H1 (cell line): Measurements from ENCODE around the gene NEU4.

Experiments
- CEBPB ChIP-seq: IDR thresholded peaks from 2 replicates; pipeline ENCODE4 v1.6.1; 2012; ENCODE audit warnings: low read depth, low read length
- EP300 ChIP-seq, 2 experiments: IDR thresholded peaks; 1 replicate in 1 of 2; 2 replicates in 1 of 2; pipeline ENCODE4 v1.6.1; 2011 to 2012; ENCODE audit warnings: low read depth in 2 of 2, low read length in 2 of 2, mild to moderate bottlenecking in 2 of 2, borderline replicate concordance in 1 of 2, inconsistent platforms in 1 of 2, moderate library complexity in 1 of 2
- EZH2 ChIP-seq: fragments of 200-600 bp; sonication (generic); IDR thresholded peaks from 2 replicates; pipeline ENCODE4 v1.7.1; 2012; ENCODE audit warnings: low read depth, mild to moderate bottlenecking, moderate library complexity, low read length, inconsistent platforms; ENCODE audit not compliant: severe bottlenecking
- POLR2A ChIP-seq, 2 experiments: IDR thresholded peaks; 1 replicate in 1 of 2; 2 replicates in 1 of 2; pipeline ENCODE4 v1.6.1; 2011; ENCODE audit warnings: low read depth in 2 of 2, low read length in 2 of 2, mild to moderate bottlenecking in 2 of 2; ENCODE audit errors: control extremely low read depth in 1 of 2
- POLR2AphosphoS5 ChIP-seq: IDR thresholded peaks from 2 replicates; pipeline ENCODE4 v1.6.1; 2011; ENCODE audit warnings: low read depth, low read length
- RFX5 ChIP-seq: IDR thresholded peaks from 2 replicates; pipeline ENCODE4 v1.6.1; 2011; ENCODE audit warnings: low read depth, low read length, improper control_type of control experiment, borderline replicate concordance
- YY1 ChIP-seq: IDR thresholded peaks from 2 replicates; pipeline ENCODE4 v1.6.1; 2011; ENCODE audit warnings: low read depth, mild to moderate bottlenecking, low read length
- TF ChIP-seq, protein P1 (sequence below), 3 experiments: IDR thresholded peaks; 1 replicate in 2 of 3; 2 replicates in 1 of 3; pipeline versions ENCODE4 v1.5.1 to v1.6.1; 2011; ENCODE audit warnings: low read length in 3 of 3, mild to moderate bottlenecking in 3 of 3, inconsistent platforms in 2 of 3, low read depth in 1 of 3, moderate library complexity in 1 of 3; ENCODE audit not compliant: insufficient read depth in 1 of 3; ENCODE audit errors: control extremely low read depth in 1 of 3

DNA sequence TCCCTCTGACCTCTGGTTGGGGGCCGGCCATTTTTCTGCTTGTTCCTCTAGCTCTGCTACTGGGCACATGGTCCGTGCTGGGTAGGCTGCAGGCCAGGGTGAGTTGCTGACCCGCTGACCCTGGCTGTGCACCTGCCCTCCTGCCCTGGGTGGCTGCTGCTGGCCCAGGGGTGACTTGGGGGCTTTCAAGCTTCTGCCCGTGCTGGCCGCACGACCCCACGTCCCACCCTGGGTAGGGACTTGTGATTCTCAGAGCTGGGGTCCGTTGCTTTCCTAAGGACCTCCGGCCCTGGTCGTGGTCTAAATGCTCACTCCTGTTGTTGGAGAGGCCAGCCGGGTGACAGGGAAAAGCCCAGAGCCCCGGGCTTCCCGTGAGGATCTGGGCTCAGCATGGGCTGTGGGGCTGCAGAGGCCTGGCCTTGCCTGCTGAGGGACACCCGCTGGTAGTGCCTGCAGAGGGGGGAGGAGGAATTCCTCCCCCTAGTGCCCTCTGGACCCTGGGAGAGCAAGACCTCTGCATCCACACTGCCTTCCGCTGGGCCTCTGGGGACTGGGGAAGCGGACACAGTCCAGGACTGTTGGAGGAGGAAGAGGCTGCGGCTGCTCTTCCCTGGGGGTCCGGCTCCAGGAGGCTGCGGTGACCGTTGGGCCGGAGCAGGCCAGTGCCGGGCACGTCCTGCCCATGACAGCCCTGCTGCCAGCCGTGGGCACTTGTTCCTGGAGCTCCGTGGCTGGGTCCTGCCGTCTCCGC, 38.6 kb upstream of the NEU4 start:
- no peak for TF ChIP-seq EZH2
- TF ChIP-seq, protein P1, sequence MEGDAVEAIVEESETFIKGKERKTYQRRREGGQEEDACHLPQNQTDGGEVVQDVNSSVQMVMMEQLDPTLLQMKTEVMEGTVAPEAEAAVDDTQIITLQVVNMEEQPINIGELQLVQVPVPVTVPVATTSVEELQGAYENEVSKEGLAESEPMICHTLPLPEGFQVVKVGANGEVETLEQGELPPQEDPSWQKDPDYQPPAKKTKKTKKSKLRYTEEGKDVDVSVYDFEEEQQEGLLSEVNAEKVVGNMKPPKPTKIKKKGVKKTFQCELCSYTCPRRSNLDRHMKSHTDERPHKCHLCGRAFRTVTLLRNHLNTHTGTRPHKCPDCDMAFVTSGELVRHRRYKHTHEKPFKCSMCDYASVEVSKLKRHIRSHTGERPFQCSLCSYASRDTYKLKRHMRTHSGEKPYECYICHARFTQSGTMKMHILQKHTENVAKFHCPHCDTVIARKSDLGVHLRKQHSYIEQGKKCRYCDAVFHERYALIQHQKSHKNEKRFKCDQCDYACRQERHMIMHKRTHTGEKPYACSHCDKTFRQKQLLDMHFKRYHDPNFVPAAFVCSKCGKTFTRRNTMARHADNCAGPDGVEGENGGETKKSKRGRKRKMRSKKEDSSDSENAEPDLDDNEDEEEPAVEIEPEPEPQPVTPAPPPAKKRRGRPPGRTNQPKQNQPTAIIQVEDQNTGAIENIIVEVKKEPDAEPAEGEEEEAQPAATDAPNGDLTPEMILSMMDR (IDR thresholded peaks at IDR 0.05; ENCODE audit: control extremely low read depth in 1 of 3, insufficient read depth in 1 of 3, low read depth in 1 of 3, low read length in 3 of 3), result no peak
- TF ChIP-seq YY1, result no peak
- no peak for TF ChIP-seq POLR2AphosphoS5
- no peak for TF ChIP-seq RFX5
- no peak for TF ChIP-seq POLR2A (IDR thresholded peaks at IDR 0.05; ENCODE audit: control extremely low read depth in 1 of 2, low read depth in 2 of 2, low read length in 2 of 2)
- no peak for TF ChIP-seq CEBPB
- TF ChIP-seq EP300 (IDR thresholded peaks at IDR 0.05; ENCODE audit: borderline replicate concordance in 1 of 2, low read depth in 2 of 2, low read length in 2 of 2), result no peak
